NT2/D1 (cell line): Measurements from ENCODE around the gene AMIGO3.

Experiments used
- SUZ12 ChIP-seq: IDR thresholded peaks from 2 replicates; pipeline ENCODE4 v1.6.1; 2011; ENCODE audit not compliant: insufficient read length, insufficient read depth; ENCODE audit errors: extremely low read depth
- YY1 ChIP-seq: IDR thresholded peaks from 2 replicates; pipeline ENCODE4 v1.6.1; 2011; ENCODE audit not compliant: insufficient read length, insufficient read depth
- ZNF274 ChIP-seq: IDR thresholded peaks from 2 replicates; pipeline ENCODE4 v1.6.1; 2011; ENCODE audit warnings: mild to moderate bottlenecking, low read depth, low read length

- no peak for TF ChIP-seq YY1
- TF ChIP-seq SUZ12: no peak
- TF ChIP-seq ZNF274: no peak
Observed at GRCh38 chr3:49703443-49703927, 16.0 kb downstream of the AMIGO3 start.
